GM20000 (cell line): ENCODE data around the gene GFM1.

Experiments
- DNase-seq: peaks from one replicate; pipeline ENCODE4 v3.0.0; 2012; ENCODE audit warnings: low spot score
- TF ChIP-seq, protein P1 (sequence below): IDR thresholded peaks from 2 replicates; pipeline ENCODE4 v1.5.1; 2012; ENCODE audit warnings: mild to moderate bottlenecking, control low read depth; ENCODE audit errors: extremely low read depth, missing control alignments

The GFM1 gene

DNA sequence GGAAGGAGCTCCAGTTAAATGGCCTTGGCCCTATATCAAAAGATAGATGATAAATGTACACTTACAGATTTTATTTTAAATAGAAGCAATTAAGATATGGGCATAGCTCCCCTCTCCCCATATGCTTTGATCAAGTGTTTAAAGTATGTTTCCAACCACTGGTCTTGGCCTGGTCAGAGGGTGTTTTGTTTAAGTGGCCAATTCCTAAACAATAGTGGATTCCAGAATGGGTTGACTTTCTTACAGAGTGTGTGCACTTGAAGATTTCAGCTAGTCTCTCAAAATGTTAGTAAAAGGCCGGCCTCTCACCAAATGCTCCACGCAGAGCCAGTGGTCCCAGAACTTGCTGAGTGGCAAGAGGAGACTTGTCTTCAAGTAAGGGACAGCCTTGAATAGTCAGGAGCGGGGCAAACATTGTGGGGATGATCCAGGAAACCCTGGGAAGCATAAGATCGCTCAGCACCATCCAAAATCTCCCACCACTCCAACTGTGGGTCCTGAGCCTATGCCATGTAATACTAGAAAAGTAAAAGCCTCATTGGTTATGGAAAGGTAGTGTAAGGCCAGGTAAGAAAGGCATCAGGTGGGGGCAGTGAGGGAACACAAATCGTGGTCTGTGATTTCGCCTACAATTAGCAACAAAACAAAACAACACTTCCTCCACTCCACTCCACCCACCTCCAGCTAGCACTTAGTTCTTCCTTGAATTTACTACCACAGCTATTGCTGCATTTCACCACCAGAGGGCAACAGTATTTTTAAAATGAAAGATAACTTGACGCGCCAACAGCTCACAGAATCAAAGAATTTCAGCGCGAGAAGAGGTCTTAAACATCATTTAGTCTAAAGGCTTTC is 83.1 kb downstream of the GFM1 start:
- TF ChIP-seq, protein P1, sequence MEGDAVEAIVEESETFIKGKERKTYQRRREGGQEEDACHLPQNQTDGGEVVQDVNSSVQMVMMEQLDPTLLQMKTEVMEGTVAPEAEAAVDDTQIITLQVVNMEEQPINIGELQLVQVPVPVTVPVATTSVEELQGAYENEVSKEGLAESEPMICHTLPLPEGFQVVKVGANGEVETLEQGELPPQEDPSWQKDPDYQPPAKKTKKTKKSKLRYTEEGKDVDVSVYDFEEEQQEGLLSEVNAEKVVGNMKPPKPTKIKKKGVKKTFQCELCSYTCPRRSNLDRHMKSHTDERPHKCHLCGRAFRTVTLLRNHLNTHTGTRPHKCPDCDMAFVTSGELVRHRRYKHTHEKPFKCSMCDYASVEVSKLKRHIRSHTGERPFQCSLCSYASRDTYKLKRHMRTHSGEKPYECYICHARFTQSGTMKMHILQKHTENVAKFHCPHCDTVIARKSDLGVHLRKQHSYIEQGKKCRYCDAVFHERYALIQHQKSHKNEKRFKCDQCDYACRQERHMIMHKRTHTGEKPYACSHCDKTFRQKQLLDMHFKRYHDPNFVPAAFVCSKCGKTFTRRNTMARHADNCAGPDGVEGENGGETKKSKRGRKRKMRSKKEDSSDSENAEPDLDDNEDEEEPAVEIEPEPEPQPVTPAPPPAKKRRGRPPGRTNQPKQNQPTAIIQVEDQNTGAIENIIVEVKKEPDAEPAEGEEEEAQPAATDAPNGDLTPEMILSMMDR: peak; percentile 78
- DNase-seq: peak; percentile 85

- no peak for DNase-seq
- TF ChIP-seq, protein P1: no peak
These were observed 83.7 kb downstream of the GFM1 start for GRCh38 chr3:158728061-158728377.

- TF ChIP-seq, protein P1: no peak
- no peak for DNase-seq
These were observed 84.5 kb downstream of the GFM1 start for GRCh38 chr3:158728851-158729250.

DNA sequence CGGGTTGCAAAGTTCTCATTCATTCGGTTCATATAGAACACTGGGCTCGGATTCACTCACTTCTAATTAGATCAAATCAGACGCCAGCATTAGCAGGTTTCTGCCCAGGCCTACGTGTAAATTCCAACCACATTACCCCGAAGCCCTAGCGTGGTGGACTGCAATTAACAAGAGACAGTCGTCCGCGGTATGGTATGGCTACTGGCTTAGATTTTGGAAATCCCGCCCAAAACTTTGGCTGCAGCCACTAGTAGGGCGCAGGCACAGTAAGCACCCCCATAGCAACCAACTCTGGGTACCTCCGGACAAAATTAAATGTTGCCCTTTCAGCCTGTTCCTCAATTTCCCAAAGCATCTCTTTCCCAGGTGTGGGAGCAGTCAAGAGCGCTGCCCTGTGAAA is 87.2 kb downstream of the GFM1 start:
- TF ChIP-seq, protein P1: no peak
- DNase-seq: no peak

DNA sequence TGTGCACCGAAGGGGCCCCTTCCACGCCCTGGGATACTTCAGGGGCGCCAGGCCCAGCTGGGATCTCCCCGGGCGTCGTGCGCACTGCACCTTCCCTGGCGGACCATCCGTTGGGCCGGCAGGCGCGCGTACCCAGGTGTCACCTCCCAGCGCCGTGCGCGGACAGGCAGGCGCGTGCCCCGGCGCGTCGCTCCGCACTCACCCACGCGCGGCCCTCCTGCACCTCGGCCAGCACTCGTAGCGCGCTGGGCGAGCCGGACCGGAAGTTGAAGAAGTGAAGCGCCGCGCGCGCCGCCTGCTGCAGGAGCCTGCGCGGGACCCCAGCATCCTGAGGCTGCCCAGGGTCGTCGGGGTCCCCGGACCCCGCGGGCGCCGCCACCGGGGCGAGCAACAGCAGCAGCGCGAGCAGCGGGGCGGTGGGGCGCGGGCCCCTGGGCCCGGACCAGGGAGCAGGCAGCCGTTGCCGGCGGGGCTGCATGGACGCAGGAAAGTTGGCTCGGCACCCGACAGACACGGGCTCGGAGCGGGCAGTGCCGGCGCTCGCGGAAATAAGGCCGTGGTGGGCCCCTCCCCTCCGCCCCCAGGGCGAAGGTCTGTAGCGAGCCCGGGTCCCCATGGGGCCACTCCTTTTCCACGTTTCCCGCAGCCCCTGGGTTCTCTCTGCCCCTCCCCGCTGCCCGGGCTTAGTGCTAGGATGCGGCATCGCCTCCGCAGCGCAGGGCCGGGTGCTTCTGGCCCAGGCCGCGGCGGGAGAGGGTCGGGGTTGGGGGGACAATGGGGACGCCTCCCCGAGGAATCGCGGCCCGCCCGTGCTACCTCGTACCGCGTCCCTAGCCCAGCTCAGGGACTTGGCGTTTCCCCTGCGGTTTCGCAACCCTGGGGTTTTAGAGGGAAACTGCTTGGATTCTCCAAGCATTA is 87.9 kb downstream of the GFM1 start, which contains the start of gene RARRES1:
Gene RARRES1, minus strand, starts transcription at position 520 of the 918 bp plus-strand sequence. Its CDS starts 42 bp downstream, at position 478.
- peak; percentile 86 for DNase-seq
- TF ChIP-seq, protein P1: peak; percentile 3

DNA sequence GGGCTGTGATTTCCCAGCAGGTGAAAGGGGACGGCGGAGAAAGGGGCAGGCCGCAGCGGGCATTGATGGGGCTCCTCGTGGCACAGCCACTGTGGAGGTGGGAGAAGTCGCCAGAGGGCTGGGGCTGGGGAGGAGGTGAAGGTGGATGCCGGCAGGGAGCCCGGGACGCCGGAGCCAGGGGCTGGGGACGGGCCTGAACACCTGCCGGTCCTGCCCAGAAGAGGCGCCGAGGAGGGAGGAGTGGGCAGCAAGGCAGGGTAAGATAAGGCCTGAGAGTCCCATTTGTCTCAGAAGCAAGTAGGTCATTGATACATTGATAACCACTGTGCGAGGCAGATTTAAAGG is 88.5 kb downstream of the GFM1 start:
- DNase-seq: no peak
- TF ChIP-seq, protein P1: no peak

DNA sequence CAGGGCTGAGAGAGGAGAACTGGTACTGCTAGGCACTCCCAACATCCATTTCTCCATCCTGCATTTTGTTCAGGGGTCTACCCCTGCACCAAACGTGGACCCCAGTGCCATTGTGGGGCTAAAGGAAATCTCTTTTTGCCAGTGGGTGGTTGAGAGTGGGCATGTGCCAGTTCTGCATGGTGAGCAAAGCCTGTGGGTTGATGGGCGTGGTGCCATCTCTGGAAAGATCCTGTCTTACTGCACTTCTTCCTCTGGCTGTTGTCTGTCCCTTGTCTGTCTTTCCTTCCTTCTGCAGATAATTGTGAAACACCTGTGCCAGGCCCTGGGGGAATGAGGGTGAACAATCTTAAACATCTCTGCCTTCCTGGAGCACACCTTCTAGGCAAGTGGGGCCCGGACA is 89.3 kb downstream of the GFM1 start:
- TF ChIP-seq, protein P1: no peak
- DNase-seq: no peak
